Erythroblast (primary cell): ENCODE results near the gene HPS1.

Experiments
- GATA1 ChIP-seq: IDR thresholded peaks from 2 replicates; pipeline ENCODE4 v1.6.1; 2011; ENCODE audit warnings: low read depth, mild to moderate bottlenecking, control low read depth, low read length, moderate library complexity
- POLR2A ChIP-seq: IDR thresholded peaks from 2 replicates; pipeline ENCODE4 v1.6.1; 2011; ENCODE audit warnings: mild to moderate bottlenecking, low read length

- TF ChIP-seq POLR2A (no peak), GATA1 (no peak)
Measured at GRCh38 chr10:98400482-98400881, 46.3 kb downstream of the HPS1 start.
